ENCODE measurements around the gene OGDH.

DNA sequence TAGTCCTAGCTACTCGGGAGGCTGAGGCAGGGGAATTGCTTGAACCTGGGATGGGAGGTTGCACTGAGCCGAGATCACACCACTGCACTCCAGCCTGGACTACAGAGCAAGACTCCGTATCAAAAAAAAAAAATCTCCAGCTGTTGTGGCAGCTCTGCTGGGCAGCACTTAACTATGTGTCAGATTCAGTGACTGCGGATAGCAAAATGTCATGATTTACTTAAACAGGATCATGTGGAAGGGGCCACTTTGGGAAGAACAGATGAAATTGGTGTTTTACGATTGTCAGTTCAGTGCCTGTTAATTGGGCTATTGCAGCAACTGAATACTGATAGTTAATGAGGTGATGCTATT, 15.3 kb downstream of the OGDH start:
- TF ChIP-seq, protein P1, sequence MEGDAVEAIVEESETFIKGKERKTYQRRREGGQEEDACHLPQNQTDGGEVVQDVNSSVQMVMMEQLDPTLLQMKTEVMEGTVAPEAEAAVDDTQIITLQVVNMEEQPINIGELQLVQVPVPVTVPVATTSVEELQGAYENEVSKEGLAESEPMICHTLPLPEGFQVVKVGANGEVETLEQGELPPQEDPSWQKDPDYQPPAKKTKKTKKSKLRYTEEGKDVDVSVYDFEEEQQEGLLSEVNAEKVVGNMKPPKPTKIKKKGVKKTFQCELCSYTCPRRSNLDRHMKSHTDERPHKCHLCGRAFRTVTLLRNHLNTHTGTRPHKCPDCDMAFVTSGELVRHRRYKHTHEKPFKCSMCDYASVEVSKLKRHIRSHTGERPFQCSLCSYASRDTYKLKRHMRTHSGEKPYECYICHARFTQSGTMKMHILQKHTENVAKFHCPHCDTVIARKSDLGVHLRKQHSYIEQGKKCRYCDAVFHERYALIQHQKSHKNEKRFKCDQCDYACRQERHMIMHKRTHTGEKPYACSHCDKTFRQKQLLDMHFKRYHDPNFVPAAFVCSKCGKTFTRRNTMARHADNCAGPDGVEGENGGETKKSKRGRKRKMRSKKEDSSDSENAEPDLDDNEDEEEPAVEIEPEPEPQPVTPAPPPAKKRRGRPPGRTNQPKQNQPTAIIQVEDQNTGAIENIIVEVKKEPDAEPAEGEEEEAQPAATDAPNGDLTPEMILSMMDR (IDR thresholded peaks at IDR 0.05; ENCODE audit: low read length): no peak
- no peak for TF ChIP-seq EZH2 (optimal IDR thresholded peaks at IDR 0.05; ENCODE audit: low read depth, low read length)
